Measurements from ENCODE around the gene PRPF40A. TPM values are rescaled to one million over a fixed set of nuclear protein-coding genes. Genes with fewer than 3 reads are reported as not detected.

Gene PRPF40A
- total RNA-seq, 1 experiment from 2014 or later: 160 TPM

- no peak for DNase-seq (ENCODE audit: extremely low read depth, low read depth)
Measured at GRCh38 chr2:152622219-152622618, 95.0 kb downstream of the PRPF40A start.

- no peak for DNase-seq (ENCODE audit: extremely low read depth, low read depth)
Measured at GRCh38 chr2:152620985-152621384, 96.3 kb downstream of the PRPF40A start.

- no peak for DNase-seq (ENCODE audit: extremely low read depth, low read depth)
Measured at GRCh38 chr2:152620208-152620607, 97.1 kb downstream of the PRPF40A start.

DNA sequence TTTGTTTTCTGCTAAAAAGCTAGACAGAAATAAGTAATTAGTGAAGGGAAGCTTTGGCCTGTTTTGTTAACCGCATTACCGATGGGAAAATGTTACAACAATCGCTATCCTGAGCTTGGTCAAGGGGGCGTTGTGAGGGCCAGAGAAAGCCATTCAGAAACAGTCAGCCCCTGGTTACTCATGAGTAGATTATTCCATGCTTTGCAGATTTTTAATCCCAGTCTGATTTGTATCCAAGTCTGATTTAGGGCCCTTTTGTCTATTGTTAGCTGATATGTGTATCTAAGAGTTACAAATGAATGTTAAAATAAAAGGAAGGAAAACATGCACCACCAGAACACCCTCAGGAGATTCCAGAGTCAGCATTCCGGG is 99.1 kb downstream of the PRPF40A start:
- no peak for DNase-seq (ENCODE audit: extremely low read depth, low read depth)

DNA sequence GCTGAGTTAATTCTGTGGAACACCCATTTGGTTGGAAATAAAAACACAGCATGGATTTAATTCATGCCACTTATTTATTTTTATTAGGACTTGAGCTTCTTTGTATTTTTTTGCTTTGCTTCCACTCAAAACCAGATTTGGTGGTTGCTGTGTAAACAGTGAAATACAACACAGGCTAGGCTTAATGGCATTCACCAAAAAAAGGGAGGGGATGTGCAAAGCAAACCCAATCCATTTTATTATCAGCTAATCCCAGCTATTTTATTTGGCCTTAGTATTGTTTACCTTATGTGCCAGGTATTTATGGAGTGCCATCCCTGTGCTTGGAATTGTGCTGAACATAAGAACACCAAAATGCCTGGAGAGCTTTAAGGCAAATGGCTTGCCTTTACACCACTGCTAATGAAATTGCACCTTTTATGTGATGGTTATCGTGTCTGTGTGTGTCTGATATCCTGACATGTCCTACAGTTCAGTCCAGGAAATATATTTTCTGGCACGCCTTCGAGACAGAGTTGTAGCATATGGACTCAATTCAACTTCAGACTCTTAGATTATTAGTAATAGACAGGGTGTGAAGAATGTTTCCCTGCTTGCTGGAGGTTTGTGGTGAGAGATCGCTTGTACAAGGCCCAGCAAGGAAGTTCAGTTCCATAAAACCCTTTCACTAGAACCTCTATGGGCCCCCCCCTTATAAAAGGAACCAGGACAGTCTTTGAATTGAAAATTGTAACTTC is 99.6 kb downstream of the PRPF40A start:
- DNase-seq (ENCODE audit: extremely low read depth, low read depth): no peak

DNA sequence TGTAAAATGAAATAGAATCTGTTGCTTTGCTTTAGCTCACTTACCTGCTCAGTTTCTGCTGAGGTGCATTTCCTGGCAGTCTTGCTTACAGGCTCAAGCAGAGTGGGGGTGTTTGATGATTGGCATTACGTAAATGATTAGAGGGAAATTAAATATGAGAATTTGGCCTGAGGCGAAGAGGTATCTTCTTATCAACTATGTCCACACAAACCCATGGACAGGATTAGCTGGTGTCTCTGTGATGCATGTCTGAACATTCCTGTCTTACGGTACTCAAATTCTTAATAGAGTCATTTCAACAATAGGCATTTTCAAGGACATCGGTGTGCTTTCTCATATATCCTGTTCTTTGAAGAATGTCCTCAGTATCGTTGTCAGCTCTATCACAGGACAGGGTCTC is 102.1 kb downstream of the PRPF40A start:
- DNase-seq (ENCODE audit: extremely low read depth, low read depth): no peak

DNA sequence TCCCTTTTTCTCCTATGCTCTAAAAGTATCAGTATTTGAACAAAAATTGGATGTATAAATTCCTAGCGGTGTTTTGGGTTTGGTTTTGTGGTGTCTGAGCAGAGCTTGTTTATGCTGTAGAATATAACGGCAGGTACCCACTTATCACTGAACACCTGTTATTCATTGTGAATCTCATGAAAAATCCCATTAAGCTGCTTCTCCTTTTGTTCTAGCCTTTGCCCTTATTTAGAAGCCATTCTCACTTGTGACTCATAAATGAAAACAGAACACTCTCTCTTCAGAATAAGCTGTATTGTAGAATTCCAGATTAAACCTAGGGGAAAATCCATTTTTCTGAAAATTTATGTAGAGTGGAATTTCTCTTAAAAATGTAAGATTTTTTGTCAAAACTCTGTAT is 104.0 kb downstream of the PRPF40A start:
- DNase-seq (ENCODE audit: extremely low read depth, low read depth): no peak

- DNase-seq (ENCODE audit: extremely low read depth, low read depth): no peak
Measured at GRCh38 chr2:152611458-152612231, 105.6 kb downstream of the PRPF40A start.

DNA sequence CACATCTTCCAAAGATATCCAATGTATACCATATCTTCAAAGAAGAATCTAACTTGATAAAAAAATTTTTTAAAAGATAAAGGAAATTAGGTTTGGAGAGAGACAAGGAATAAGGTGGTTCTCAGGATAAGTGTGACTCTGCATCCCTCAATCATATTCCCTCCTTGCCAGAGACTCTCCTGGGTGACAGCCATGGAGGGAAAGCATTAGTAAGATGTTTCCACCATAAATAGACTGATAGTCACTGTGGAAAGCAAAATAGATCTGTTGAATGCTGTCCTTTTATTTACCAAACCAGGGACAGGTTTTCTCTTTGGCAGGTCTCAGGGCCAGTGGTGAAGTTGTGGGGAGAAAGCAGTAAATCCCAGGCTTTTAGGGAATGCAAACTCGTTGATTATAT is 107.6 kb downstream of the PRPF40A start:
- DNase-seq (ENCODE audit: extremely low read depth, low read depth): no peak

DNA sequence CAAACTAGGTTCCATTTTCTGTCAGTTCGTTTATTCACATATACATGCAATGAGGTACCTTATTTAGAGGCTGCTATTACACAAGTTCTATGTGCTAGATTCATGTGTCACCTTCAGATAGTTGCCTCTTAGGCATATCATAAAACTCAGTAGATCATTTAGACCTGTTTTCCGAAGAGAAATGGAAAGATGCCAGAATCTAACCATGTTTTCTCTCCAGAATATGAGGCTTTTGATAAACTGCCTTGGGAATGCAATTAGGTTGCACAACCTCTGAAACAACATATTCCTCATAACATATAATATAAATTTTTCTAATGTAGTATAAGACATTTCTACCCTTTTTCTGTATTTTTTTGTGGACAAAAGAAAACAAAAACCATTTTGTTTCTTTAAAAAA is 108.1 kb downstream of the PRPF40A start:
- DNase-seq (ENCODE audit: extremely low read depth, low read depth): no peak

- no peak for DNase-seq (ENCODE audit: extremely low read depth, low read depth)
Measured at GRCh38 chr2:152607793-152608300, 109.4 kb downstream of the PRPF40A start.

GRCh38 chr2:152606941-152607340 is 110.3 kb downstream of the PRPF40A start:
- no peak for DNase-seq (ENCODE audit: extremely low read depth, low read depth)

DNA sequence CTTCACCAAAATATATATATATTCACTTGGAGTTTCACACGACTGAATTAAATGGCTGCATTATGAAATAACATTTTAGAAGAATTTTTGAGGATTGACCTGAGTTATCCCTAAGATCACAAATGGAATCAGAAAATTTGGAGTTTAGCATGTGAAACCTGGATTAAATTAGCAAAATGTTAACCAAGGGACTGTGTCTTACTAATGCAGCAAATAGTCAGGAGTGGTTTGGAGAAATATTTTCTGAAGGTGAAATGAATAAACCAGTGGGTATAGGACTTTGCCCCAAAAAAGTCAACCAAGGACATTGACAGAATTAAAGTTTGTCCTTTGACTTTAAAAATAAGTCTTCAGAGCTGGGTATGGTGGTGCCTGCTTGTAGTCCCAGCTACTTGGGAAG is 111.2 kb downstream of the PRPF40A start:
- DNase-seq (ENCODE audit: extremely low read depth, low read depth): no peak

GRCh38 chr2:152603166-152603565 is 114.1 kb downstream of the PRPF40A start:
- no peak for DNase-seq (ENCODE audit: extremely low read depth, low read depth)

- DNase-seq (ENCODE audit: extremely low read depth, low read depth): no peak
Measured at GRCh38 chr2:152602750-152603149, 114.5 kb downstream of the PRPF40A start.

Other genes starting within 250 kb of the PRPF40A start
- 30.4 and 34.6 TPM in 2 replicates for gene ARL6IP6, start 1.2 kb upstream of the PRPF40A start, total RNA-seq (2014; rRNA removed; shearing (Covaris generic))

Data from NCI-H460 (cell line).